Left colon (tissue), 2 donors: ENCODE measurements around the gene LDLRAD4. TPM values are rescaled to one million over a fixed set of nuclear protein-coding genes. Genes with fewer than 3 reads are reported as not detected.
"Not testable (repeated sequence)": the region's sequence is repeated elsewhere in the genome, so short reads cannot be mapped to it uniquely, and the experiment has no call there.

Experiments used
- ATAC-seq: fragments of 200-7000 bp; cut with Tn5 transposase; one replicate; pipeline ENCODE4 v1.9.1; 2020; ENCODE audit warnings: mild to moderate bottlenecking, moderate library complexity
- DNase-seq, 2 donors: peaks; one replicate each; pipeline ENCODE4 v3.0.0-alpha.2; 2020
- intact Hi-C, 2 donors: fragments of 100-400 bp; cut with DNase I in 1 of 2; cut with micrococcal nuclease in 1 of 2; formaldehyde crosslinking; loops; one replicate each; pipeline versions ENCODE4 v1.11.2 to v1.14.0; 2022; cut with DNase I, micrococcal nuclease
- total RNA-seq, 2 donors: library from RNA; stranded (reverse); fragmentation: NEBNext Ultra II Directional; extraction: Animal tissue kit (Norgen Biotek cat#: 25700); gene quantifications; one replicate each; pipeline ENCODE4 v1.2.1, GENCODE V29; 2021
- donor health status: DM: no; HTN: no; CAD: no.
- donor health status: DM: yes; HTN: yes; CAD: no.

The LDLRAD4 gene
- total RNA-seq, 2 donors from 2014 or later = 33.6 to 49.0 TPM

DNA sequence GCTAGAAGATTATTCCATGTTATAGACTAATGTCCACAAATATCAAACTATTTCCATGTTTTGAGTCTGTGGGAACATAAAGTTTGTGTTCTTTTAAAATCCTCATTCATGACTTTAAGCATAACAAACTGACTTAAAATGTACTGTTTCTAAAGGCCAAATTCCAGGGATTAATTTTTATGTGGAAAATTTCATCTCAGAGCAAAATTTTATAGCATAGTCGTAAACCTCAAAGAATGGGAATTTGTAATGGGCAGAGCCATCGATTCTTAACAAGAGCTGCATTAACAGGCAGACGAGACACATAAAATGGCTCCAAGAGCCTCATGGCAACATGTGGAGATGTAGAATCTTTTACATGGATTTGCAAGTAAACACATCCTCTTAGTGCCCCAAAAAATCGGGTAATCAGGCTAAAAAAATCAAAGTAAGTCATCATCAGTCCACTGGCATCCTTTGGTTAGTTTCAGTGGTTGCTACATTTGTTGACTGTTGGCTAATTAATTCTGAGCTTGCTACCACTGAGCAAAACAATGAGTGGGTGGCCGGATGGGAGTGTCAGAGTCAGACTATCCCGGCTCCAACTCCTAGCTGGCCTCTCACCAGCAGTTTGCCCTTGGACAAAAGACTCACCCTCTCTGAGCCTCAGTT, 388.2 kb downstream of the LDLRAD4 start:
- intact Hi-C loops = no loop called here
- ATAC-seq (no peak), DNase-seq (no peak)

DNA sequence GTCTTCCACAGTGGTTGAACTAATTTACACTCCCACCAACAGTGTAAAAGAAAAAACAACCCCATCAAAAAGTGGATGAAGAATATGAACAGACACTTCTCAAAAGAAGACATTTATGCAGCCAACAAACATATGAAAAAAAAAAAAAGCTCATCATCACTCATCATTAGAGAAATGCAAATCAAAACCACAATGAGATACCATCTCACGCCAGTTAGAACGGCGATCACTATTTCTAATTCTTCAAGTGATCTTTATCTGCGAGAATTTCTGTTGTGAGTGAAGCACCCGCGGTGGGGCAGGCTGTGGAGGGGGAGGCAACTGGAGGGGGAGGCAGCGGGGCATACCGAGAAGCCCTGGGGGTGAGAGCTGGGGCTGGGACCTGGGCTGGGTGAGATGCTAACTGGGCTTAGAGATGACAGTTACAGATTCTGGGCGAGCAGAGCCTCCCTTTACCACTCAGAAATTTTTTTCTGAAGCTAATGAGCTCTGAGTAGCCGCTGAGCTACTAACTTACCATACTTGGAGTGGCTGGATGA, 389.5 kb downstream of the LDLRAD4 start:
- ATAC-seq, intact Hi-C loops, DNase-seq: not testable (repeated sequence)

DNA sequence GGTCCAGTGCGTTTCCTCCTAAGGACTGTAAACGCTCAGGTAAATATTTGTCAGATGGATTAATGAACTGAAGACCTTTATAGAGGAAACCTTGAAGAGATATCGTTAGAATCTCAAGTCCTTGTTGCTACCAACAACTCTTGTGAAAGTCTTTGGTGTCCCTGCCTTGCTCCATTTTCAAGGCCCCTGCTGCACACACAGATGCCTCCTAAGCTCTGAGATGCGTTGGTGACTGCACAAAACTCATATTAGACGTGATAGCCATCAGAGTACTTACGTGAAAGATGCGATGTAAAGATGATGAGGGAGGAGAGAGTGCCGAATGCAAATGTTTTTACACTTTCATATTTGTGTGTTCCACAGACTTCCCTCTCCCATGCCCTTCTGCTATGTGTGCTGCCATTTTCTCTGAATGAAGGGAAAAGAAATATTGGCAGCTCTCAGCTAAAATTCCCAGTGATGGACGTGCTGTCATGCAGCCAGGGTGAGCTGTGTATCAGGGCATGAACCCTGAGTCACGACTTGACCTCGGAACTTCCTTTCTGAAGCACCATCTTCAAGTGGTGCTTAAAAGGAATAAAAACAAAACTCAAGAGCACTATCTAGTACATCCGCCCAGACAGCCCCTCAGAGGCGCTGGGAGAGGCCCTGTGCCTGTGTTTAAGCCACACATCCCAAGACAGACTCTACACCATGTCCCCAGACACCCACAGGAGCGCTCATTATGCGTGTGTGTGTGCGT, 390.4 kb downstream of the LDLRAD4 start:
- DNase-seq (no peak), ATAC-seq (no peak)
- intact Hi-C loops = no loop called here

DNA sequence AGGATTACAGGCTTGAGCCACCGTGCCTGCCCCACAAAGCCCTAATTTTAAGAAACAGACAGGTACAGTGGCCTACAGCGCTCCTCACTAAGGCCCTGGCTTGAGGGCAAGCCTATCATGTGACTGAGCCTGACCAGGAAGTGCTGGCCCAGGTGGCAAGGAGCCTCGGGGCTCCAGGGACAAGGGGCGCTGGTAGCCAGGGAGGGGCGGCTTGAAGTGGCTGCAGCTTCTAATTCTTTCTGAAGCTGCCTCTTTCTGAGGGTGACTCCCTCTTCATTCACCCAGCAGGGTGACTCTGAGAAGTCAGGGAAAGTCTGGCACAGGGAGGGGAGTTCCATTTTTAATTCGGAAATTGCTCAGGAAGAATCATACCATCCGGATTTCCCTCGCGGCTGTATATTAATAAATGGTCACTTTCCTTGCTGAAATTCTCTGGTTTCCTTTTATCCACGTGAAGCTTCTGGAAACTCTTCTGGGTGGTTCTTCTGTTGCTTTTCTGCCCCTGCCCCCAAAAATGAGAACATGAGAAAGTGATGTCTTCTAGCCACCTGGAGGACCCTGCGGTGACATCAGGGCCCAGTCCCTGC, 392.1 kb downstream of the LDLRAD4 start:
- intact Hi-C loops = no loop called here
- ATAC-seq (no peak), DNase-seq (no peak)

DNA sequence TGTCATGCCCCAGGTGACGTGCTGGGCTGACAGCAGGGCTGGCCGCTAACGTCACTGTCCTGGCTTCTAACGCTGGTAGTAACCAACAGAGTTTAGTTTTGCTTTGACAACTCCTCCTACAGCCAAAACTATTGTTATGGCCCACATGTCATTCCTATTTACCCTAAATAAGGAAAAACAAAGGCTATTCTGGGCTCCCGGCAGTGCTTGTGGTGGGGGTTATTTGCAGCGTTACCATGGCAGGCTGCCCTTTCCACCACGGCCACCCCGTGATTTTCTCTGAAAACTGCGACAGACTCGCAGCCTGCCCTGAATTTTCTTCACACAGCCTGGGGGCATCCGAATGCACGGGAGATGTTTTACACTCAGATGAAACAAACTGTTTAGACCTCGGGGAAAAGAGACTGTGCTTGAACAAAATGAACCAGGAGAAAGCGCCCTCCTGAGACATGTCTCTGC, 392.6 kb downstream of the LDLRAD4 start:
- intact Hi-C loops = no loop called here
- peak in 1 of 2 donors; percentile 41 for DNase-seq
- no peak for ATAC-seq

DNA sequence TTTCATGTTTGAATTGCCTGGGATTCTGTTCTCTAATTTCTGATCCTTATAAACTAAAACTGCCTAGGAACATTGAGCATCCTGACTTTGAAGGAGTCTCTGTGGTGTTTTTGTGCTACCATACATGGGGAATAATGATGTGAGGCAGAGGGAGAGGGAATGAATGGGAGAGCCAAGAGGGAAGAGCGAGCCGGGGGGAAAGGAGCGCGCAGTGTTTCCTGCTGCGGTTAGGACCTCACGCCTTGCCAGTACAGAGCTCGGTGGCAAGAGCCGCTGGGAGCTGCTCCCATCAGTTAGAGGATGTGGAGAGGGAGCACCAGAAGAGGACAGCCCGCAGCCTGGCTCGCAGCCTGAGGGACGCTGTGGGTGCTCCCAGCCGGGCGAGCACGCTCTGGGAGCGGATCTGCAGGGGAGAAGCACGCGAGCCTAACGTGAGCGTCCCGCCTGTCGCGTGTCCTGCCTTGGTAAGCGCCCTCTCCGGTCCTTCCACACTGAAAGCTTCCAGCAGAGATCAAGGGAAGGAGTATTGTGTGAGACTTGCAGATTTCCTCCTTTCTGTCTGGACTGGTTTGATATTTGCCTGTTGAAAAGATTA, 393.1 kb downstream of the LDLRAD4 start:
- intact Hi-C loops = no loop called here
- ATAC-seq = no peak

DNA sequence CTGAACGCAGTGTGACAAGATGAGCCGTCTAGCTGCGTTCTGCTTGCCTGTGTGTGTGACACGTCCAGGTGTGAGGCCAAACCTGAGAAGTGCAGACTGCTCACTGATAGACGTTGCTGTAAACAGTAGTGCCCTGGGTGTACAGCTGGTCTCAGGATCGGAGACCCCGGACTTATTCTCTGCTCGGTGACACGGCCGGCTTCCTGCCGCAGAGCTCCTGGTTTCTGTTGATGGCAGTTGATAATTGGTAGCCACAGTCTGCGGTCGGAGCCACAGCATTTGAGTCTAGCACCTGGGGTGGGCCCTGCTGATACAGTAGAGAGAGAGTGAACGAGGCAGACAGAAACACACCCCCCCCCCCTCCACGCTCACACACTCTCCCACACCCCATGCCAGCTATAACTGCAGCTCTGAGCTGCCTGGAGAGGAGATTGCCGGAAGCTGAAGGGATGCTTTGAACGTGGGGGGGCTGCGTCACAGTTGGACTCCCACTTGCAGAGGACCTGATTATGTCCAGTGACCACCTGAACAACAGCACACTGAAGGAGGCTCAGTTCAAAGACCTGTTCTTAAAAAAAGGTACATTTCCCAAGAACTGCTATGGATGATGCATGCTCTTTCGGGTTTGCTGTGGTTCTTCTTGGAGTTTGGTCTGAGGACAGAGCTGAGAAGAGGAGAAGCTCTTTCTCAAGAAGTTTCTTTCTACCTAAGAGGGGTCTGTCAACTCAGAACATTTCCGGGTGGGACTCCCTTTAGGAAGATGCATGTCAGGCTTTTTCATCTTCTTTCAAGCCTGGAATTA, 393.8 kb downstream of the LDLRAD4 start:
- DNase-seq = peak; percentile 39 to 60
- intact Hi-C loops = no loop called here
- peak; percentile 41 for ATAC-seq

More for the DNA sequence above, 393.1 kb downstream of the LDLRAD4 start:
- DNase-seq = peak in 1 of 2 donors; percentile 31

DNA sequence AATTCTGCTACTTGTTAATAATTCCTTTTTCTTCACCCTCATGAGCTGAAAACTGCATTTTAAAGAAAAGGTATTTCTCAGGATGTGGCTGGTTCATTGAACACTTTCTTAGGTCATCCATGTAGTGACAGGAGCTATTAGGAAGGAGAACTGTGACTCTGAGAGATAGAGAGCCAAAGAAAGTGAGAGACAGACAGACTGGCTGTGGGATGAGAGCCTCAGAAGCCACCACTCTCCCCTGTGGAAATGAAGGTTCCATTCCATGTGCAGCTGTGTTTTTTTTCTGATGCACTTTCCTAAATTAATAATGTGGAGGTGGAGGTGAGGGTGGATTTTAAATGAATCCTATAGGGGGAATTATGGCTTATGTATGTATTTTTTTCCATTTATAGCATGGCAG, 394.5 kb downstream of the LDLRAD4 start:
- intact Hi-C loops = no loop called here
- DNase-seq (no peak), ATAC-seq (no peak)

DNA sequence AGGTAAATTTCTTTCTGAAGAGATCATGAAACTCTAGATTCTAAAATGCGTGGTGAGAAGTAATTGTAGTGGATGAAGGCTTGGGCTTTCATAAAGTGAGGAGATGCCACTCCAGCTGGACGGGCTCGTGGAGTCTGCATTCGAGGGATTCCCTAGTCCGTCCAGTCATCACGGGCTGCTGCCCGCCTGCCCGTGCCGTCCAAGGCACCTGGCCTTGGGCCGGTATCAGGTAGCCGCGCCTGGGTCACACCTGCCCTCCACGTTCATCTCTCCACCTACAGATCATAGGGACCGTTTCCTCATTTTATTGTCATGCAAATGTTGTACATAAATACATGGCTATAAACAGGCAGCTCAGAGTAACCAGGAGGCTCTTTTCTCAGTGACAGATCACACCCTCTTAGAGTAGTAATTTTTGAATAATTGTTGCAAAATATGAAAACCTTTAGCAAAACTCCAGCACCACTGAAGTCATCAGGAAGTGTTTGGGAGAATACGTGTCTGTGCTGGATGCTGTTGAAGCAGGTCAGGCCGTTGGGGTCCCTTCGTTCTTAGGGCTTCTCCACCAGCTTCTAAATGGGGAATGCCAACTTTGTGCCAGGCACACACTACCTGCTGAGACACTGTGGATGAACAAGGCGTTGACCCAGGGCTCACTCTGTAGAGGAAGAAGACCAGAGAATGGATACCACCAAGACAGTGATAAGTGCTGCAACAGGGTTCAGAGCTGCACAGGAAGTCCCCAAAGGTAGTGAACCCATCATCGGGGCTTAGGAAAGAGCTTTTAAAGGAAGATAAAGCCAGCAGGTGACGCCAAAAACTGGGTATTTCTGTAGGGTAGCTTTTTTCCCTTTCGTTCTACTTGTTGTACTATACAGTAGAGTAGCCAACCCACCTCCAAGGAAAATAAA, 395.3 kb downstream of the LDLRAD4 start:
- peak; percentile 79 for ATAC-seq
- DNase-seq = peak in 1 of 2 donors; percentile 29
- intact Hi-C loops = no loop called here

DNA sequence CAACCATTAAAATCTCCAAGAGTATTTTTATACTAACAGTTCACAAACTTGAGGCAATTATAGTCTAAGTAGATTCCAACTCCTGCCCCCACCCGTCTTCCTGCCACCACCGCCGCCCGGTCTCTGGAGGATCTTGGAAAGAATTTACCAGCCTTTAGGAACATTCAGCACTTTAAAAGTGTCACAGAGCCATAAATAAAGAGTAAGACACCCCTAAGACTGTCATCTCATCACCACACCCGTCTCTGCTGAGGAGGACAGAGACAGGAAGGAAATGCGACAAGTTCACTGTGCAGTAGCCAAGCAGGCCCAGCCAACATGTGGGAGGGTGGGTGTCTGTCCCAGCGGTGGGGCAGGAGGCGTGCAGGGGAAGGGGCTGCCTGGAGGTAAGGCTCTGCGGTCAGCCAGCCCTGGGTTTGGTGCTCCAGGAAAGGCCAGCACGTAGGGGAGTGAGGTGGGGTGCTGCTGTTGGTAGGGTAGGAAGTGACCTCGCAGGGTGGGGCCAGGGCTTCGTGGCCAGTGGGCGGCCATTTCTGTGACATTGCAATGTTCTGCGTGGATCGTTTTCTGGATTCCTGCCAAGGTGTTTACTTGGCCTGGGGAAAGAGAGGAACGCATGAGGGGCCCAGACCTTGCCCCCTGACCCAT, 396.2 kb downstream of the LDLRAD4 start:
- intact Hi-C loops = no loop called here
- ATAC-seq = no peak
- no peak for DNase-seq

DNA sequence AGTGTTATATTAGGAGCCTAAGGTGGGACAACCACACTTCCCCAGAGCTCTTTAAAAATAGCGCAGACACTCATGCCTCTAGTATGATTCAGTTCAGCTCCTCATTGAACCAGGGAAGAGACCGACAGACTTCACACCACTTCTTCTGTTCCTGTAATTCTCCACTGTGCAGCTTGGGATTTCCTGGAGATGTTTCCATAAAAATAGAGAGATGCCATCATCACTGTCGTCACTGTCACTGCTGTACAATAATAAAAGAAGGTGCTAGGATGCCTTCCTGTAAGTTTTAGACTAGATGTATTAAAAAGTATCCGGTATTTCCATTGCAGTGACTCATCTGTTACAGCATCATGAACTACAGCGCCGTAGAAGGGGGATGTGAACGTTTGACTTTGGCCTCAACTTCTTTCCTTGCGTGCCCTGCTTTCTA, 396.9 kb downstream of the LDLRAD4 start:
- intact Hi-C loops = no loop called here
- DNase-seq = no peak
- no peak for ATAC-seq

DNA sequence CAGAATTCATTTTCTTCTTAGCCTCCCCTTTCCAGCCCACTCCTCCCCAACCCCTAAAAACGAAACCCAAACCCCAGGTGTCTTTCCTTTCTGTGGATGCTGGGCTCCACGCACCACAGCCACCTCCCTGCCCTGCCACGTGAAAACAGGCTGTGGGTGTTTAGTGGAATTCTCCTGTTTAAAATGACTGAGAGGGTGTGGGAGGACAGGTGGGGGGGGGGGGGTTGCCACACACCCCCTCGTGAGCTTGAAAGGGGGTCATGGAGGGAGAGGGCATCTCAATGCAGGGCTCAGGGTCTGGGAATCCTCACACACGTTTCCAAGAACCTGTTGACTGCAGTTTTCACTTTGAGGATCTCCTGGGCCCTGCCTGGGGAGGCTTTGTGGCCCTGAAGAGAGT, 397.5 kb downstream of the LDLRAD4 start:
- ATAC-seq (no peak), DNase-seq (no peak)
- intact Hi-C loops = no loop called here

DNA sequence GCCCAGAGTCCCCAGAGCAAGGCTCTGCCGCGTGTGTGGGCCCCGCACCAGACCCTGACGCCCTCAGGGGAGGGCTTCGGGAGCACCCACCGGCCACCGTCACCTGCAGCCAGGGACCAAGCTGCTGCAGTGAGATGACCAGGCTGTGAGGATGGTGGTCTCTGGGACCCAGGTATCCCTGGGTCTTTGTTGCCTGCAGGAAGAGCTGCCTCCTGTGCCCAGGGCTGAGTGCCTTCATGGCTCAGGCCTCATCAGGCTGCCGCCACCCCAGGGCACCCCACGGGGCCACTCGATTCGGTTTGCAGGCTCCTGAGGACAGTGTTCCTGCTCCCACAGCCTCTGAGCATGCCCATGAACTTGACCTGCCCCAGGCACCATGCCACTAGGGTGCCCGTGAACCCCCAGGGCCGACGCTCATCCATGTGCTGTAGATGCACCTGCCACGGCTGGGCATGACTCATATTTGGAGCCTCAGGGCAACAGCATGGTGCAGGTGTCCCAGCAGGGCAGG, 398.0 kb downstream of the LDLRAD4 start:
- DNase-seq (no peak), ATAC-seq (no peak)
- intact Hi-C loops = no loop called here

DNA sequence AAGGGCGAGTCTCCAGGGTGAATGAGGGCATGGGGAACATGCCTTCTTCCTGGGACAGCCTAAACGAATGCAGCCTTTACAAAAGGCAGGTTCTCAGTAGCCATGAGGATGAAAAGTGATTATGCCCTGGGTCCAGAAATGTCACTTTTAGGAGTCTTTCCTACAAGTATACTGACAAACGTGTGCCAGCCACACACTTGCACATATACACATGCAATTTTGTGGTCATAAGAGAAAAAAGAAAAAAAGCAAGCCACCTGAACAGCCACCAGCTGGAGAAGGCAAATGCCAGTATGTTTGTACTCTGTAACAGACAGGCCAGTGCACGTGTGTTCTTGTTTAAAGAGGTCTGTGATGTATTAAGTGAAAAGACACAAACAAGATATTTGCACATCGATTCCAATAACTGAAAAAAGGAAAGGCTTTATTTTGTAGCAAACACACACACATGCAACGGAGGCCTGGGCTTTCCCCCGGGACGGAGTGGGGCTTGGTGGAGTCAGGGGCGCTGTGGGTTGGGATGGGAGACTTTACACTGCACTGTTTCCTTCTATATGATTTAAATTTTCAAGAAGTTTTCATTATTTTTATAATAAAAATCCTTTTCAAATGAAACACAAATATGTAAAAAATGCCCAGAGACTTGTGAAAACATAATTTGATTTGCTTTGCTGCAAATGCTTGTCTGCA, 399.4 kb downstream of the LDLRAD4 start:
- ATAC-seq = no peak
- no peak for DNase-seq
- intact Hi-C loops = no loop called here

DNA sequence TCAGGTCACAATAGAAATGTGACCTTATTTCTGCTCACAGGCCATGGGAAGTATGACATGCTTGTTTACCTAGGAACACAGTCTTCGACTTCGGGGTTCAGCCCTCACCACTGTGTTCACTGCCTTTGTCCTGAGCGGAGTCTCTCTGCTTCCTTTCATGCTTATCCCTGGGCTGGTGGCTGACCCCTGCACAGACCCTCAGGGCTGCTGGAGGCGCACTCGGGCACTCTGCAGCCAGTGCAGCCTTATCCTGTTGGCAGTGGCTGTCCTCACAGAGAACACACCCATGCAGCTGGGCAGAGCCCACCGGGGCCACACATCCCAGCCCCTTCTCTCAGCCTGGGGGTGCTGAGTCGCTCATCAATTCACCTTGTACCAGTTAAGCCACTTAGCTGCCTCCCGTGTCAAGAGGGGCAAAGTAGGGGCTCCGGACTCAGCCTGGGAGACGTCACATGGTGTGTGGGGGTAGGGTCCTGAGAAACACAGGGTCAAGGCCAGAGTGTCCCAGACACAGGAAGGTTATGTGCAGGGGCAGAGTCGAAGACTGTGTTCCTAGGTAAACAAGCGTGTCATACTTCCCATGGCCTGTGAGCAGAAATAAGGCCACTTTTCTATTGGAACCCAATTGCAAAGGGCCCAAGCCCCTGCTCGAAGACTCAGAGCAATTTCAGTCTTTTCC, 400.3 kb downstream of the LDLRAD4 start:
- ATAC-seq = no peak
- intact Hi-C loops = no loop called here
- DNase-seq = no peak
